ENCODE data around the gene WDR59. TPM values are rescaled to one million over a fixed set of nuclear protein-coding genes. Genes with fewer than 3 reads are reported as not detected.
"Not testable (repeated sequence)": the region's sequence is repeated elsewhere in the genome, so short reads cannot be mapped to it uniquely, and the experiment has no call there.

The WDR59 gene
- total RNA-seq, 2 experiments from 2014 or later, result 69.2 to 91.4 TPM

GRCh38 chr16:74847202-74847601 is 137.7 kb downstream of the WDR59 start:
- intact Hi-C loops (cut with DNase I, micrococcal nuclease), result no loop called here
- no peak overlapping the region for H3K27ac Mint-ChIP-seq
- ChIA-PET CTCF (no interaction called here), POLR2A (no interaction called here)
- no peaks in the 10 kb centered on the region for H3K36me3 Mint-ChIP-seq (ENCODE audit: low read depth)
- ATAC-seq, result no peak
- no peaks in the 10 kb centered on the region for H3K27me3 Mint-ChIP-seq
- peaks cover 2% of the 10 kb centered on the region for H3K4me1 Mint-ChIP-seq
- no peaks in the 10 kb centered on the region for H3K9me3 Mint-ChIP-seq (ENCODE audit: low read depth)
- DNase-seq, result no peak
- no peak overlapping the region for H3K4me3 Mint-ChIP-seq

GRCh38 chr16:74846714-74847113 is 138.2 kb downstream of the WDR59 start:
- no peak overlapping the region for H3K4me3 Mint-ChIP-seq
- H3K4me1 Mint-ChIP-seq, result peaks cover 2% of the 10 kb centered on the region
- H3K27ac Mint-ChIP-seq, result no peak overlapping the region
- H3K27me3 Mint-ChIP-seq, result no peaks in the 10 kb centered on the region
- H3K9me3 Mint-ChIP-seq (ENCODE audit: low read depth), result no peaks in the 10 kb centered on the region
- DNase-seq (no peak), ATAC-seq (no peak)
- ChIA-PET CTCF (no interaction called here), POLR2A (no interaction called here)
- no peaks in the 10 kb centered on the region for H3K36me3 Mint-ChIP-seq (ENCODE audit: low read depth)
- intact Hi-C loops (cut with DNase I, micrococcal nuclease), result no loop called here

GRCh38 chr16:74844041-74844980 is 140.6 kb downstream of the WDR59 start:
- intact Hi-C loops (cut with DNase I, micrococcal nuclease), result no loop called here
- POLR2A ChIA-PET, result no interaction called here

GRCh38 chr16:74843381-74844035 is 141.4 kb downstream of the WDR59 start:
- H3K27ac Mint-ChIP-seq; POLR2A ChIA-PET; H3K27me3 Mint-ChIP-seq; H3K36me3 Mint-ChIP-seq (ENCODE audit: low read depth); H3K4me3 Mint-ChIP-seq; intact Hi-C loops (cut with DNase I, micrococcal nuclease); ATAC-seq; H3K4me1 Mint-ChIP-seq; H3K9me3 Mint-ChIP-seq (ENCODE audit: low read depth); DNase-seq: not testable (repeated sequence)
- CTCF ChIA-PET, result interaction anchor here (0.7 kb wide), 1 partner anchor 1867 kb away, joined by 4 read pairs; no protein-coding TSS in a partner anchor

More at GRCh38 chr16:74844041-74844980, 140.6 kb downstream of the WDR59 start:
- no peak for DNase-seq
- ATAC-seq, result no peak
- Mint-ChIP-seq H3K27ac (no peak overlapping the region), H3K9me3 (ENCODE audit: low read depth) (no peaks in the 10 kb centered on the region), H3K36me3 (ENCODE audit: low read depth) (no peaks in the 10 kb centered on the region), H3K4me3 (no peak overlapping the region), H3K4me1 (peaks cover 2% of the 10 kb centered on the region), H3K27me3 (no peaks in the 10 kb centered on the region)
- CTCF ChIA-PET, result interaction anchor here (0.7 kb wide), 1 partner anchor 1866 kb away, joined by 4 read pairs; no protein-coding TSS in a partner anchor

GRCh38 chr16:74842413-74842812 is 142.5 kb downstream of the WDR59 start:
- no peak overlapping the region for H3K27ac Mint-ChIP-seq
- ChIA-PET CTCF (interaction anchor here (0.6 kb wide), 1 partner anchor 108 kb away, joined by 3 read pairs; no protein-coding TSS in a partner anchor), POLR2A (no interaction called here)
- intact Hi-C loops (cut with DNase I, micrococcal nuclease), result no loop called here
- H3K4me1 Mint-ChIP-seq, result peaks cover 2% of the 10 kb centered on the region
- DNase-seq, result no peak
- no peak for ATAC-seq
- no peaks in the 10 kb centered on the region for H3K9me3 Mint-ChIP-seq (ENCODE audit: low read depth)
- no peaks in the 10 kb centered on the region for H3K27me3 Mint-ChIP-seq
- H3K4me3 Mint-ChIP-seq, result no peak overlapping the region
- no peaks in the 10 kb centered on the region for H3K36me3 Mint-ChIP-seq (ENCODE audit: low read depth)

GRCh38 chr16:74841904-74842303 is 143.0 kb downstream of the WDR59 start:
- CTCF ChIA-PET, result interaction anchor here (0.6 kb wide), 1 partner anchor 107 kb away, joined by 3 read pairs; no protein-coding TSS in a partner anchor
- H3K27ac Mint-ChIP-seq, result no peak overlapping the region

GRCh38 chr16:74841469-74841868 is 143.5 kb downstream of the WDR59 start:
- Mint-ChIP-seq H3K4me1 (peaks cover 2% of the 10 kb centered on the region), H3K4me3 (no peak overlapping the region), H3K27me3 (no peaks in the 10 kb centered on the region), H3K9me3 (ENCODE audit: low read depth) (no peaks in the 10 kb centered on the region), H3K27ac (no peak overlapping the region), H3K36me3 (ENCODE audit: low read depth) (no peaks in the 10 kb centered on the region)
- POLR2A ChIA-PET, result no interaction called here
- ATAC-seq (no peak), DNase-seq (no peak)
- intact Hi-C loops (cut with DNase I, micrococcal nuclease), result no loop called here
- CTCF ChIA-PET, result no interaction called here

More at GRCh38 chr16:74841904-74842303, 143.0 kb downstream of the WDR59 start:
- ATAC-seq, result no peak
- H3K4me3 Mint-ChIP-seq, result no peak overlapping the region
- peaks cover 2% of the 10 kb centered on the region for H3K4me1 Mint-ChIP-seq
- no peaks in the 10 kb centered on the region for H3K27me3 Mint-ChIP-seq
- no peaks in the 10 kb centered on the region for H3K36me3 Mint-ChIP-seq (ENCODE audit: low read depth)
- H3K9me3 Mint-ChIP-seq (ENCODE audit: low read depth), result no peaks in the 10 kb centered on the region
- DNase-seq, result no peak
- intact Hi-C loops (cut with DNase I, micrococcal nuclease), result no loop called here
- POLR2A ChIA-PET, result no interaction called here

GRCh38 chr16:74837056-74837455 is 147.9 kb downstream of the WDR59 start:
- no peaks in the 10 kb centered on the region for H3K9me3 Mint-ChIP-seq (ENCODE audit: low read depth)
- CTCF ChIA-PET, result interaction anchor here (0.6 kb wide), 2 partner anchors 137 to 253 kb away, joined by 3 to 4 read pairs; no protein-coding TSS in a partner anchor
- no peak for DNase-seq
- POLR2A ChIA-PET, result no interaction called here
- intact Hi-C loops (cut with DNase I, micrococcal nuclease), result no loop called here
- no peak overlapping the region for H3K27ac Mint-ChIP-seq
- no peaks in the 10 kb centered on the region for H3K4me1 Mint-ChIP-seq
- H3K4me3 Mint-ChIP-seq, result no peak overlapping the region
- H3K36me3 Mint-ChIP-seq (ENCODE audit: low read depth), result no peaks in the 10 kb centered on the region
- no peaks in the 10 kb centered on the region for H3K27me3 Mint-ChIP-seq
- ATAC-seq, result no peak

GRCh38 chr16:74836111-74836671 is 148.7 kb downstream of the WDR59 start:
- ChIA-PET CTCF (interaction anchor here (0.6 kb wide), 1 partner anchor 138 kb away, joined by 4 read pairs; no protein-coding TSS in a partner anchor), POLR2A (no interaction called here)
- no peak for DNase-seq
- Mint-ChIP-seq H3K4me1 (no peaks in the 10 kb centered on the region), H3K27ac (no peak overlapping the region), H3K27me3 (peaks cover 3% of the 10 kb centered on the region), H3K4me3 (no peak overlapping the region), H3K36me3 (ENCODE audit: low read depth) (no peaks in the 10 kb centered on the region), H3K9me3 (ENCODE audit: low read depth) (no peaks in the 10 kb centered on the region)
- no peak for ATAC-seq
- intact Hi-C loops (cut with DNase I, micrococcal nuclease), result no loop called here

- H3K4me3 Mint-ChIP-seq, result no peak overlapping the region
- peaks cover 8% of the 10 kb centered on the region for H3K27me3 Mint-ChIP-seq
- CTCF ChIA-PET, result interaction anchor here (1.9 kb wide), 1 partner anchor 30 kb away, joined by 9 read pairs; no protein-coding TSS in a partner anchor
- H3K27ac Mint-ChIP-seq, result no peak overlapping the region
- POLR2A ChIA-PET, result no interaction called here
- H3K9me3 Mint-ChIP-seq (ENCODE audit: low read depth), result peaks cover 8% of the 10 kb centered on the region
- H3K36me3 Mint-ChIP-seq (ENCODE audit: low read depth), result peaks cover 2% of the 10 kb centered on the region
- no peak for ATAC-seq
- DNase-seq, result no peak
- intact Hi-C loops (cut with DNase I, micrococcal nuclease), result no loop called here
- H3K4me1 Mint-ChIP-seq, result no peaks in the 10 kb centered on the region
Observed at GRCh38 chr16:74832228-74832627, 152.7 kb downstream of the WDR59 start.

- peaks cover 2% of the 10 kb centered on the region for H3K36me3 Mint-ChIP-seq (ENCODE audit: low read depth)
- H3K4me3 Mint-ChIP-seq, result no peak overlapping the region
- peaks cover 8% of the 10 kb centered on the region for H3K27me3 Mint-ChIP-seq
- H3K9me3 Mint-ChIP-seq (ENCODE audit: low read depth), result peaks cover 8% of the 10 kb centered on the region
- intact Hi-C loops (cut with DNase I, micrococcal nuclease), result no loop called here
- H3K4me1 Mint-ChIP-seq, result peaks cover 3% of the 10 kb centered on the region
- POLR2A ChIA-PET, result no interaction called here
- no peak for ATAC-seq
- CTCF ChIA-PET, result interaction anchor here (1.9 kb wide), 1 partner anchor 31 kb away, joined by 9 read pairs; no protein-coding TSS in a partner anchor
- no peak overlapping the region for H3K27ac Mint-ChIP-seq
- DNase-seq, result no peak
Observed at GRCh38 chr16:74831467-74831866, 153.5 kb downstream of the WDR59 start.
